ENCODE data around the gene MAN2A2. TPM values are rescaled to one million over a fixed set of nuclear protein-coding genes. Genes with fewer than 3 reads are reported as not detected.

Gene MAN2A2
- total RNA-seq, 4 donors from 2014 or later: 56.8 to 124 (median 92.4) TPM

- ATAC-seq: no peak
- TF ChIP-seq CTCF (IDR thresholded peaks at IDR 0.05 in 4 of 5, conservative IDR thresholded peaks at IDR 0.05 in 1 of 5): no peak
- no peak for TF ChIP-seq POLR2A (IDR thresholded peaks at IDR 0.05)
- H3K36me3 ChIP-seq: peaks cover 0 to 17% of the 10 kb centered on the region in 2 donors
- no peak overlapping the region for H3K4me3 ChIP-seq
- in situ Hi-C loops (cut with MboI; ENCODE audit: low sequenced_read_pairs in 4 of 4) (loop anchor here in 3 of 4 donors (5.0 to 25.0 kb wide), 2 partner anchors 51 to 296 kb away; no protein-coding TSS in a partner anchor), intact Hi-C loops (cut with DNase I; ENCODE audit: low total_unique reads) (no loop called here)
- H3K4me1 ChIP-seq: no peaks in the 10 kb centered on the region
- no peak for DNase-seq
- no peak overlapping the region for H3K27ac ChIP-seq
- no peaks in the 10 kb centered on the region for H3K27me3 ChIP-seq
- H3K9me3 ChIP-seq: no peaks in the 10 kb centered on the region
These were observed 63.2 kb downstream of the MAN2A2 start for GRCh38 chr15:90966262-90966661.

GRCh38 chr15:90967206-90967605, 64.1 kb downstream of the MAN2A2 start:
- peaks cover 0 to 17% of the 10 kb centered on the region in 2 donors for H3K36me3 ChIP-seq
- TF ChIP-seq CTCF (IDR thresholded peaks at IDR 0.05 in 4 of 5, conservative IDR thresholded peaks at IDR 0.05 in 1 of 5) (no peak), POLR2A (IDR thresholded peaks at IDR 0.05) (no peak)
- no peaks in the 10 kb centered on the region for H3K4me1 ChIP-seq
- H3K9me3 ChIP-seq: no peaks in the 10 kb centered on the region
- DNase-seq: no peak
- H3K27me3 ChIP-seq: no peaks in the 10 kb centered on the region
- no peak for ATAC-seq
- in situ Hi-C loops (cut with MboI; ENCODE audit: low sequenced_read_pairs in 4 of 4) (loop anchor here in 3 of 4 donors (5.0 to 25.0 kb wide), 2 partner anchors 50 to 295 kb away; no protein-coding TSS in a partner anchor), intact Hi-C loops (cut with DNase I; ENCODE audit: low total_unique reads) (no loop called here)
- no peak overlapping the region for H3K4me3 ChIP-seq
- no peak overlapping the region for H3K27ac ChIP-seq

- TF ChIP-seq POLR2A (IDR thresholded peaks at IDR 0.05) (no peak), CTCF (IDR thresholded peaks at IDR 0.05 in 4 of 5, conservative IDR thresholded peaks at IDR 0.05 in 1 of 5) (no peak)
- intact Hi-C loops (cut with DNase I; ENCODE audit: low total_unique reads): no loop called here
- no peak overlapping the region for H3K4me3 ChIP-seq
- no peak overlapping the region for H3K27ac ChIP-seq
- peaks cover 0 to 7% of the 10 kb centered on the region in 2 donors for H3K36me3 ChIP-seq
- no peaks in the 10 kb centered on the region for H3K4me1 ChIP-seq
- no peak for DNase-seq
- in situ Hi-C loops (cut with MboI; ENCODE audit: low sequenced_read_pairs in 4 of 4): loop anchor here in 3 of 4 donors (5.0 to 25.0 kb wide), 2 partner anchors 49 to 294 kb away; no protein-coding TSS in a partner anchor
- no peaks in the 10 kb centered on the region for H3K9me3 ChIP-seq
- ATAC-seq: no peak
- H3K27me3 ChIP-seq: no peaks in the 10 kb centered on the region
These were observed 65.3 kb downstream of the MAN2A2 start for GRCh38 chr15:90968434-90968833.

- in situ Hi-C loops (cut with MboI; ENCODE audit: low sequenced_read_pairs in 4 of 4): loop anchor here in 2 of 4 donors (25.0 kb wide), 1 partner anchor 292 kb away; no protein-coding TSS in a partner anchor
- DNase-seq (no peak), ATAC-seq (no peak)
- H3K4me3 ChIP-seq: no peak overlapping the region
- no peaks in the 10 kb centered on the region for H3K4me1 ChIP-seq
- H3K36me3 ChIP-seq: no peaks in the 10 kb centered on the region
- no peak overlapping the region for H3K27ac ChIP-seq
- no peaks in the 10 kb centered on the region for H3K9me3 ChIP-seq
- intact Hi-C loops (cut with DNase I; ENCODE audit: low total_unique reads): no loop called here
- no peak for TF ChIP-seq POLR2A (IDR thresholded peaks at IDR 0.05)
- TF ChIP-seq CTCF (IDR thresholded peaks at IDR 0.05 in 4 of 5, conservative IDR thresholded peaks at IDR 0.05 in 1 of 5): no peak
- no peaks in the 10 kb centered on the region for H3K27me3 ChIP-seq
These were observed 67.2 kb downstream of the MAN2A2 start for GRCh38 chr15:90970274-90970673.

GRCh38 chr15:90972133-90972532, 69.0 kb downstream of the MAN2A2 start:
- Histone ChIP-seq H3K4me3 (no peak overlapping the region), H3K36me3 (no peaks in the 10 kb centered on the region), H3K27ac (no peak overlapping the region), H3K27me3 (no peaks in the 10 kb centered on the region), H3K4me1 (no peaks in the 10 kb centered on the region), H3K9me3 (no peaks in the 10 kb centered on the region)
- intact Hi-C loops (cut with DNase I; ENCODE audit: low total_unique reads) (no loop called here), in situ Hi-C loops (cut with MboI; ENCODE audit: low sequenced_read_pairs in 4 of 4) (loop anchor here in 2 of 4 donors (25.0 kb wide), 1 partner anchor 290 kb away; no protein-coding TSS in a partner anchor)
- TF ChIP-seq CTCF (IDR thresholded peaks at IDR 0.05 in 4 of 5, conservative IDR thresholded peaks at IDR 0.05 in 1 of 5) (no peak), POLR2A (IDR thresholded peaks at IDR 0.05) (no peak)
- DNase-seq: no peak
- ATAC-seq: no peak
